ENCODE results near the gene CHIT1.
"Not testable (repeated sequence)": the region's sequence is repeated elsewhere in the genome, so short reads cannot be mapped to it uniquely, and the experiment has no call there.

DNA sequence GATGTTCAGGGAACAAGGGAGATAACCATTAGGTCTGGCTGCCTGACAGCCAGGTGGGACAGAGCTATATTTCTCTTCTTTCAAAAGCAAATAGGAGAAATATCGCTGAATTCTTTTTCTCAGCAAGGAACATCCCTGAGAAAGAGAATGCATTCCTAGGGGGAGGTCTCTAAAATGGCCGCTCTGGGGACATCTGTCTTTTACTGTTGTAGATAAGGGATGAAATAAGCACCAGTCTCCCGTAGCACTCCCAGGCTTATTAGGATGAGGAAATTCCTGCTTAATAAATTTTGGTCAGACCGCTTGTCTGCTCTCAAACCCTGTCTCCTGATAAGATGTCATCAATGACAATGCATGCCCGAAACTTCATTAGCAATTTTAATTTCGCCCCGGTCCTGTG is 5.4 kb upstream of the CHIT1 start:
- TF ChIP-seq, protein P1, sequence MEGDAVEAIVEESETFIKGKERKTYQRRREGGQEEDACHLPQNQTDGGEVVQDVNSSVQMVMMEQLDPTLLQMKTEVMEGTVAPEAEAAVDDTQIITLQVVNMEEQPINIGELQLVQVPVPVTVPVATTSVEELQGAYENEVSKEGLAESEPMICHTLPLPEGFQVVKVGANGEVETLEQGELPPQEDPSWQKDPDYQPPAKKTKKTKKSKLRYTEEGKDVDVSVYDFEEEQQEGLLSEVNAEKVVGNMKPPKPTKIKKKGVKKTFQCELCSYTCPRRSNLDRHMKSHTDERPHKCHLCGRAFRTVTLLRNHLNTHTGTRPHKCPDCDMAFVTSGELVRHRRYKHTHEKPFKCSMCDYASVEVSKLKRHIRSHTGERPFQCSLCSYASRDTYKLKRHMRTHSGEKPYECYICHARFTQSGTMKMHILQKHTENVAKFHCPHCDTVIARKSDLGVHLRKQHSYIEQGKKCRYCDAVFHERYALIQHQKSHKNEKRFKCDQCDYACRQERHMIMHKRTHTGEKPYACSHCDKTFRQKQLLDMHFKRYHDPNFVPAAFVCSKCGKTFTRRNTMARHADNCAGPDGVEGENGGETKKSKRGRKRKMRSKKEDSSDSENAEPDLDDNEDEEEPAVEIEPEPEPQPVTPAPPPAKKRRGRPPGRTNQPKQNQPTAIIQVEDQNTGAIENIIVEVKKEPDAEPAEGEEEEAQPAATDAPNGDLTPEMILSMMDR (conservative IDR thresholded peaks at IDR 0.05), result not testable (repeated sequence)
- TF ChIP-seq ZFX (IDR thresholded peaks at IDR 0.05), result not testable (repeated sequence)

Measured in C4-2B (cell line).